Right atrium auricular region (tissue), 2 donors: ENCODE measurements around the gene AVPR1B. TPM values are rescaled to one million over a fixed set of nuclear protein-coding genes. Genes with fewer than 3 reads are reported as not detected.

Experiments used
- DNase-seq: peaks from one replicate; pipeline ENCODE4 v3.0.0-alpha.2; 2019; ENCODE audit warnings: low spot score
- H3K27ac ChIP-seq, 2 donors: fragments of 200-600 bp; sonication (generic); 1 replicate in 1 of 2; 2 replicates in 1 of 2; pipeline ENCODE4 v1.5.1; 2016 to 2019
- H3K27me3 ChIP-seq, 2 donors: fragments of 200-600 bp; sonication (generic); one replicate each; pipeline versions ENCODE4 v1.5.1 to v1.6.0; 2017 to 2019
- H3K36me3 ChIP-seq: fragments of 200-600 bp; sonication (generic); one replicate; pipeline ENCODE4 v1.5.1; 2016
- H3K4me1 ChIP-seq, 2 donors: fragments of 200-600 bp; sonication (generic); one replicate each; pipeline versions ENCODE4 v1.5.1 to v1.6.0; 2017 to 2019
- H3K4me3 ChIP-seq, 2 donors: fragments of 200-600 bp; sonication (generic); 1 replicate in 1 of 2; 2 replicates in 1 of 2; pipeline ENCODE4 v1.5.1; 2017 to 2019; ENCODE audit warnings: mild to moderate bottlenecking in 1 of 2, moderate library complexity in 1 of 2
- H3K9me3 ChIP-seq, 2 donors: fragments of 200-600 bp; sonication (generic); one replicate each; pipeline ENCODE4 v1.5.1; 2019
- total RNA-seq, 2 donors: library from RNA; depleted of rRNA; stranded (reverse); fragments of >200 nt; gene quantifications; one replicate each; pipeline ENCODE4 v1.1.0, GENCODE V29; 2016
- TF ChIP-seq, protein P1 (sequence below), 2 donors: fragments of 200-600 bp; sonication (generic); IDR thresholded peaks; one replicate each; pipeline ENCODE4 v1.5.1; 2019; ENCODE audit warnings: antibody characterized with exemption in 2 of 2

Gene AVPR1B
- total RNA-seq, 2 donors from 2014 or later = not detected

DNA sequence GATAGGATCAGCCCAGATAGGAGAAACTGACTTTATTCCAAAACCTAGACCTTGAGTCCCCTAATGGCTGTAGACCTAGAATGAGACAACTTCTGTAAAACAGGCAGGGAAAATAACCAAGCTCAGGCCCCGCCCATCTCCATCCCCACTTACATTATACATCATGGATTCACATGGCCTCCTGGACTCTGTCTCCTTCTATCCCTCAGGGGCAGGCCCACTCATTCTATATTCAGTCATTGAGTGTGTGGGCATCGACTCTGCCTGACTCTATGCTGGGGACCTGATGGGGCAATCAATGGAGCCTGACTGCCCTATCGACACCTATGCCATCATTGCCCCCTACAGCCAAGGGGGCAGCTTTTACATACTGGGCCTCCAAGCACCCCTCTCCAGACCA is 6.4 kb downstream of the AVPR1B start:
- Histone ChIP-seq H3K4me3 (no peak overlapping the region), H3K36me3 (no peaks in the 10 kb centered on the region), H3K27ac (no peak overlapping the region), H3K9me3 (no peaks in the 10 kb centered on the region), H3K4me1 (no peaks in the 10 kb centered on the region), H3K27me3 (no peaks in the 10 kb centered on the region)
- TF ChIP-seq, protein P1, sequence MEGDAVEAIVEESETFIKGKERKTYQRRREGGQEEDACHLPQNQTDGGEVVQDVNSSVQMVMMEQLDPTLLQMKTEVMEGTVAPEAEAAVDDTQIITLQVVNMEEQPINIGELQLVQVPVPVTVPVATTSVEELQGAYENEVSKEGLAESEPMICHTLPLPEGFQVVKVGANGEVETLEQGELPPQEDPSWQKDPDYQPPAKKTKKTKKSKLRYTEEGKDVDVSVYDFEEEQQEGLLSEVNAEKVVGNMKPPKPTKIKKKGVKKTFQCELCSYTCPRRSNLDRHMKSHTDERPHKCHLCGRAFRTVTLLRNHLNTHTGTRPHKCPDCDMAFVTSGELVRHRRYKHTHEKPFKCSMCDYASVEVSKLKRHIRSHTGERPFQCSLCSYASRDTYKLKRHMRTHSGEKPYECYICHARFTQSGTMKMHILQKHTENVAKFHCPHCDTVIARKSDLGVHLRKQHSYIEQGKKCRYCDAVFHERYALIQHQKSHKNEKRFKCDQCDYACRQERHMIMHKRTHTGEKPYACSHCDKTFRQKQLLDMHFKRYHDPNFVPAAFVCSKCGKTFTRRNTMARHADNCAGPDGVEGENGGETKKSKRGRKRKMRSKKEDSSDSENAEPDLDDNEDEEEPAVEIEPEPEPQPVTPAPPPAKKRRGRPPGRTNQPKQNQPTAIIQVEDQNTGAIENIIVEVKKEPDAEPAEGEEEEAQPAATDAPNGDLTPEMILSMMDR (IDR thresholded peaks at IDR 0.05) = no peak
- peak; percentile 23 for DNase-seq

DNA sequence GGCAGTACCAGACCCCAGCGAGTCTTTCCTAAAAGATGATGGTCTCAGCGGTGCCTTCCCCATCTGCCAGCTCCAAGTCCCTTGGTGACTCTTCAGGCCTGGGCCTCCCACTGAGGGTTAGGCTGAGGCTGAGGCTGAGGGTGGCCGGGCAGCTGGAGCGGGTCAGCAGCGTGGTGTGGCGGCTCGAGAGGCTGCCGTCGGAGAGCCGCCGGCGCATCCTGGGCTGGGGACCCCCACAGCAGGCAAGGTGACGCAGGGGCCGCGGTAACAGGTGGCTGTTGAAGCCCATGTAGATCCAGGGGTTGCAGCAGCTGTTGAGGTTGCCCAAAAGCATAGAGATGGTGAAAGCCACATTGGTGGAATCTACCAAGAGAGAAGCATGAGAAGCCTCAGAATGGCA is 7.0 kb downstream of the AVPR1B start:
- no peaks in the 10 kb centered on the region for H3K9me3 ChIP-seq
- no peaks in the 10 kb centered on the region for H3K27me3 ChIP-seq
- DNase-seq = peak; percentile 21
- H3K4me1 ChIP-seq = no peaks in the 10 kb centered on the region
- no peak overlapping the region for H3K27ac ChIP-seq
- no peak overlapping the region for H3K4me3 ChIP-seq
- no peaks in the 10 kb centered on the region for H3K36me3 ChIP-seq
- TF ChIP-seq, protein P1 (IDR thresholded peaks at IDR 0.05) = no peak

DNA sequence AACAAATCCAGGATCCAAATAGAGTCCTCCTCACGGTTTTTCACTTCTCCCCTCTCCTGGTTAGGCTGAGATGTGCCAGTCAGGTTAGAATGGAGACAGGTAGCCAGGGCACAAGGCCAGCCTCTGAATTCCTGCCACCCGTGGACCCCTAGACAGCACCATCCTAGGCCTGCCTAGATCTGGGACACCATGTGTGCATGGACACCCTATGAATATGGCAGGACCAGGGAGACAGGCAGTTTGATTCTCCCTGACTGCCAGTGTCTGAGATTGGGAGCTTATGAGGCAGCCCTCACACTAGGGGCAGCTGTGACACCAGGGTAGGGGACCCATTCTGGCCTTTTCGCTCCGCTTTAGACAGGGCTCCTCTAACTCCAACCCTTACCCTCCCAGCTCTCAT is 7.5 kb downstream of the AVPR1B start:
- Histone ChIP-seq H3K27ac (no peak overlapping the region), H3K27me3 (no peaks in the 10 kb centered on the region)

DNA sequence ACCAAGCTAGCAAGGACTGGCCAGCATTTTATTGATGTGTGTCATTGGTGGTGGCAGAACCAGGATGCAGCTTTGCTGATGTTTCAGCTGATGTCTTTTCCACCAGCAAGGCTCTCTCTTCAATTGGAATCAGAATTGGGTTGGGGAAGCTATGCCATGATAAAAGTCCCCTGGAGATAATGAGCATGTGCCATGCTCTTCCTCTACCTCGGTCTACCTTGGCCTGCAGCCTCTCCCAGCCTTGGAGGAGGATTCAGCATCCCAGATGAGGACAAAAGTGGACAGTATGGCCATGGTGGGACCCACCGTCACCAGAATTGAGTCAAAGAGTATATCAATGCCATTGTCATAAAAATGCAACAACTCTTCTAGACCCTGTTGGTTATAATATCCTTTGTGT is 8.6 kb downstream of the AVPR1B start:
- no peak overlapping the region for H3K27ac ChIP-seq
- no peaks in the 10 kb centered on the region for H3K36me3 ChIP-seq
- no peak overlapping the region for H3K4me3 ChIP-seq
- H3K4me1 ChIP-seq = no peaks in the 10 kb centered on the region
- no peaks in the 10 kb centered on the region for H3K27me3 ChIP-seq
- TF ChIP-seq, protein P1 (IDR thresholded peaks at IDR 0.05) = no peak
- no peaks in the 10 kb centered on the region for H3K9me3 ChIP-seq
- peak; percentile 9 for DNase-seq

More for the DNA sequence above, 7.5 kb downstream of the AVPR1B start:
- no peaks in the 10 kb centered on the region for H3K36me3 ChIP-seq
- no peaks in the 10 kb centered on the region for H3K4me1 ChIP-seq
- peak; percentile 18 for DNase-seq
- TF ChIP-seq, protein P1 (IDR thresholded peaks at IDR 0.05) = no peak
- H3K4me3 ChIP-seq = no peak overlapping the region
- no peaks in the 10 kb centered on the region for H3K9me3 ChIP-seq

DNA sequence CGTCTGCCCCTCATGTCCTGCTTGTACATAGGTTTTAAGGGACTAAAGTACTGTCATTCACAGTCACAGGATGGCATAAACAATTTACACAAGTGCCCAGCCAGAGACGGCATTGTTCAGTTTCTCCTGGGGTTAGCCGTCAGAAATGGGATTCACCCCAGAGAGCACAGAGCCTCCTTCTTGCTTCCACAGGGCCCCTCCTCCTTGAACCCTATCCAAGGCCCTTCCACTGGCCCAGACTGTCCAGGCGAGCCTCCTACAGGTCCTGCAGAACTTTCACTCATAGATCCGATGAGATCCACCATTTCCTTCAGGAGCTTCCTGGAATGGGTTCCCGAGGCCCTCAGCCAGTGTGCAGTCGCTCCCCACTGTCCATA is 10.0 kb downstream of the AVPR1B start:
- DNase-seq = no peak
- TF ChIP-seq, protein P1 (IDR thresholded peaks at IDR 0.05) = no peak
- H3K4me3 ChIP-seq = no peak overlapping the region

More for the DNA sequence above, 10.0 kb downstream of the AVPR1B start:
- no peaks in the 10 kb centered on the region for H3K36me3 ChIP-seq
- H3K4me1 ChIP-seq = no peaks in the 10 kb centered on the region
- H3K9me3 ChIP-seq = no peaks in the 10 kb centered on the region
- H3K27ac ChIP-seq = no peak overlapping the region
- no peaks in the 10 kb centered on the region for H3K27me3 ChIP-seq
